ENCODE measurements around the gene COPZ2.

- no peak for TF ChIP-seq CTCF (IDR thresholded peaks at IDR 0.05)
- no peak for TF ChIP-seq POLR2A (IDR thresholded peaks at IDR 0.05)
- no peak for TF ChIP-seq POLR2AphosphoS5 (IDR thresholded peaks at IDR 0.05; ENCODE audit: insufficient read depth in 1 of 2, low read depth in 1 of 2)
Observed at GRCh38 chr17:48071654-48072053, 34.1 kb upstream of the COPZ2 start.
